VCaP (cell line): ENCODE results near the gene FZD1.

Experiments
- H3K27ac ChIP-seq: fragments of 450-650 bp; 2 replicates; pipeline ENCODE4 v1.5.1; 2017
- TF ChIP-seq, protein P1 (sequence below): fragments of 450-650 bp; conservative IDR thresholded peaks from 2 replicates; pipeline ENCODE4 v1.5.1; 2017; ENCODE audit warnings: mild to moderate bottlenecking, moderate library complexity

The FZD1 gene

DNA sequence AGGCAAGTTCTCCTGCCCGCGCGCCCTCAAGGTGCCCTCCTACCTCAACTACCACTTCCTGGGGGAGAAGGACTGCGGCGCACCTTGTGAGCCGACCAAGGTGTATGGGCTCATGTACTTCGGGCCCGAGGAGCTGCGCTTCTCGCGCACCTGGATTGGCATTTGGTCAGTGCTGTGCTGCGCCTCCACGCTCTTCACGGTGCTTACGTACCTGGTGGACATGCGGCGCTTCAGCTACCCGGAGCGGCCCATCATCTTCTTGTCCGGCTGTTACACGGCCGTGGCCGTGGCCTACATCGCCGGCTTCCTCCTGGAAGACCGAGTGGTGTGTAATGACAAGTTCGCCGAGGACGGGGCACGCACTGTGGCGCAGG, 1.4 kb downstream of the FZD1 start:
- peak overlapping the region; percentile 86 for H3K27ac ChIP-seq
- TF ChIP-seq, protein P1, sequence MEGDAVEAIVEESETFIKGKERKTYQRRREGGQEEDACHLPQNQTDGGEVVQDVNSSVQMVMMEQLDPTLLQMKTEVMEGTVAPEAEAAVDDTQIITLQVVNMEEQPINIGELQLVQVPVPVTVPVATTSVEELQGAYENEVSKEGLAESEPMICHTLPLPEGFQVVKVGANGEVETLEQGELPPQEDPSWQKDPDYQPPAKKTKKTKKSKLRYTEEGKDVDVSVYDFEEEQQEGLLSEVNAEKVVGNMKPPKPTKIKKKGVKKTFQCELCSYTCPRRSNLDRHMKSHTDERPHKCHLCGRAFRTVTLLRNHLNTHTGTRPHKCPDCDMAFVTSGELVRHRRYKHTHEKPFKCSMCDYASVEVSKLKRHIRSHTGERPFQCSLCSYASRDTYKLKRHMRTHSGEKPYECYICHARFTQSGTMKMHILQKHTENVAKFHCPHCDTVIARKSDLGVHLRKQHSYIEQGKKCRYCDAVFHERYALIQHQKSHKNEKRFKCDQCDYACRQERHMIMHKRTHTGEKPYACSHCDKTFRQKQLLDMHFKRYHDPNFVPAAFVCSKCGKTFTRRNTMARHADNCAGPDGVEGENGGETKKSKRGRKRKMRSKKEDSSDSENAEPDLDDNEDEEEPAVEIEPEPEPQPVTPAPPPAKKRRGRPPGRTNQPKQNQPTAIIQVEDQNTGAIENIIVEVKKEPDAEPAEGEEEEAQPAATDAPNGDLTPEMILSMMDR, result no peak

DNA sequence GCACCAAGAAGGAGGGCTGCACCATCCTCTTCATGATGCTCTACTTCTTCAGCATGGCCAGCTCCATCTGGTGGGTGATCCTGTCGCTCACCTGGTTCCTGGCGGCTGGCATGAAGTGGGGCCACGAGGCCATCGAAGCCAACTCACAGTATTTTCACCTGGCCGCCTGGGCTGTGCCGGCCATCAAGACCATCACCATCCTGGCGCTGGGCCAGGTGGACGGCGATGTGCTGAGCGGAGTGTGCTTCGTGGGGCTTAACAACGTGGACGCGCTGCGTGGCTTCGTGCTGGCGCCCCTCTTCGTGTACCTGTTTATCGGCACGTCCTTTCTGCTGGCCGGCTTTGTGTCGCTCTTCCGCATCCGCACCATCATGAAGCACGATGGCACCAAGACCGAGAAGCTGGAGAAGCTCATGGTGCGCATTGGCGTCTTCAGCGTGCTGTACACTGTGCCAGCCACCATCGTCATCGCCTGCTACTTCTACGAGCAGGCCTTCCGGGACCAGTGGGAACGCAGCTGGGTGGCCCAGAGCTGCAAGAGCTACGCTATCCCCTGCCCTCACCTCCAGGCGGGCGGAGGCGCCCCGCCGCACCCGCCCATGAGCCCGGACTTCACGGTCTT, 1.9 kb downstream of the FZD1 start:
- H3K27ac ChIP-seq, result peak overlapping the region; percentile 86; the same call in 1 of the 2 replicates
- TF ChIP-seq, protein P1, result no peak

DNA sequence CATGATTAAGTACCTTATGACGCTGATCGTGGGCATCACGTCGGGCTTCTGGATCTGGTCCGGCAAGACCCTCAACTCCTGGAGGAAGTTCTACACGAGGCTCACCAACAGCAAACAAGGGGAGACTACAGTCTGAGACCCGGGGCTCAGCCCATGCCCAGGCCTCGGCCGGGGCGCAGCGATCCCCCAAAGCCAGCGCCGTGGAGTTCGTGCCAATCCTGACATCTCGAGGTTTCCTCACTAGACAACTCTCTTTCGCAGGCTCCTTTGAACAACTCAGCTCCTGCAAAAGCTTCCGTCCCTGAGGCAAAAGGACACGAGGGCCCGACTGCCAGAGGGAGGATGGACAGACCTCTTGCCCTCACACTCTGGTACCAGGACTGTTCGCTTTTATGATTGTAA, 2.5 kb downstream of the FZD1 start:
- no peak overlapping the region for H3K27ac ChIP-seq

DNA sequence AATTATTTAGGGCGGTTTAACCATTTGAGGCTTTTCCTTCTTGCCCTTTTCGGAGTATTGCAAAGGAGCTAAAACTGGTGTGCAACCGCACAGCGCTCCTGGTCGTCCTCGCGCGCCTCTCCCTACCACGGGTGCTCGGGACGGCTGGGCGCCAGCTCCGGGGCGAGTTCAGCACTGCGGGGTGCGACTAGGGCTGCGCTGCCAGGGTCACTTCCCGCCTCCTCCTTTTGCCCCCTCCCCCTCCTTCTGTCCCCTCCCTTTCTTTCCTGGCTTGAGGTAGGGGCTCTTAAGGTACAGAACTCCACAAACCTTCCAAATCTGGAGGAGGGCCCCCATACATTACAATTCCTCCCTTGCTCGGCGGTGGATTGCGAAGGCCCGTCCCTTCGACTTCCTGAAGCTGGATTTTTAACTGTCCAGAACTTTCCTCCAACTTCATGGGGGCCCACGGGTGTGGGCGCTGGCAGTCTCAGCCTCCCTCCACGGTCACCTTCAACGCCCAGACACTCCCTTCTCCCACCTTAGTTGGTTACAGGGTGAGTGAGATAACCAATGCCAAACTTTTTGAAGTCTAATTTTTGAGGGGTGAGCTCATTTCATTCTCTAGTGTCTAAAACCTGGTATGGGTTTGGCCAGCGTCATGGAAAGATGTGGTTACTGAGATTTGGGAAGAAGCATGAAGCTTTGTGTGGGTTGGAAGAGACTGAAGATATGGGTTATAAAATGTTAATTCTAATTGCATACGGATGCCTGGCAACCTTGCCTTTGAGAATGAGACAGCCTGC, 3.1 kb downstream of the FZD1 start:
- no peak overlapping the region for H3K27ac ChIP-seq
- TF ChIP-seq, protein P1, result no peak

More for the DNA sequence above, 2.5 kb downstream of the FZD1 start:
- TF ChIP-seq, protein P1, result no peak

DNA sequence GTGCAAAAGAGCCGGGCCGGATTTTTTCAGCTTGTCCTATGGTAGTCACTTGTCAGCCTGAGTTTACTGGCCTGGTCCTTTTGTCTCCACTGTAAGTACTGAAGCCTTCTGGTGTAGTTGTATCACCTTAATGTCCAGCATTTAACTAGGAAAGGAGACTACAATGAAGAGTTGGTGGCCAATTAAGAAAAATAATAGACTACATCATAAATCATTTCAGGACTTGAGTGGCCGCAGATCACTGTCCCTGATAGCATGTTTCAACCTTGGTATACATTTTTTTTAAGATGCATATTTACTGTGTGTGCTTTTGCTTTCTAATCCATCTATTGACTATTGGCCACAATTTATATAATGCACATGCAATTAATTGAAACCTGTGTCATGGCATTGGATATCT, 6.1 kb downstream of the FZD1 start:
- TF ChIP-seq, protein P1, result no peak
- H3K27ac ChIP-seq, result no peak overlapping the region

DNA sequence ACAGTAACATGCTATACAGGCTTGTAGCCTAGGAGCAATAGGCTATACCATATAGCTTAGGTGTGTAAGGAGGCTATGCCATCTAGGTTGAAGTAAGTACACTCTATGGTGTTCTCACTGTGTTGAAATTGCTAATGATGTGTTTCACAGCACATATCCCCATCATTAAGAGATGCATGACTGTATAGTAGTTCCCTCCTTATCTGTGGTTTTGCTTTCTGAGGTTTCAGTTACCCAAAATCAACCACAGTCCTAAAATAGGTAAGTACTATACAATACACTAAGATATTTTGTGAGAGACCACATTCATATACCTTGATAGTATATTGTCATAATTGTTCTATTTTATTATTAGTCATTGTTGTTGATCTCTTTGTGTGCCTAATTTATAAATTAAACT, 12.7 kb downstream of the FZD1 start:
- H3K27ac ChIP-seq, result no peak overlapping the region
- TF ChIP-seq, protein P1, result no peak

DNA sequence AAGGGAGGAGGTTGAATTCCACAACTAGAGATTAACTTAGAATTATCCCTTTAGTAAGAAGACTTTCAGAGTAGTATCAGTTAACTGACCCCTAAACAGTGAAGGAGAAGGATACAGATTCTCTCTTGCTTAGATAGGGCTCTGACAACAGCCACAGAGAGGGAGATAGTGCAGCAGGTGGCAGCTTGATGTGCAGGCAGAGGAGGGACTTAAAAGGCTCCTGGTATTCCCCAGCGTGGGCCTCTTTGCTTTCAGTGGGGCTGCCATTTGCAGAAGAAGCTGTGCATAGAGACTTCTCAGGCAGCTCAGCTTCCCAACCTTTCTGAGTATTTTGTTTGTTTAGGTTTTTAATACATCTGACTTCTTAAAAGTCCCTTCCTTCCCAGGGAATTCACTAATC, 16.0 kb downstream of the FZD1 start:
- H3K27ac ChIP-seq, result no peak overlapping the region
- TF ChIP-seq, protein P1, result no peak
